Natural killer cell (primary cell): ENCODE data around the gene SPPL3. TPM values are rescaled to one million over a fixed set of nuclear protein-coding genes. Genes with fewer than 3 reads are reported as not detected.

Experiments used
- ATAC-seq, 3 donors: fragments of 150-1000 bp in 2 of 3; fragments of 200-7000 bp in 1 of 3; cut with Tn5 transposase; 1 replicate in 1 of 3; 2 replicates in 2 of 3; pipeline ENCODE4 v1.10.0; 2021; ENCODE audit warnings: mild to moderate bottlenecking in 2 of 3, moderate library complexity in 2 of 3
- DNase-seq, 2 donors: peaks; one replicate each; pipeline versions ENCODE4 v3.0.0 to v3.0.0-alpha.2; 2013 to 2021; ENCODE audit warnings: mixed read lengths in 1 of 2
- H3K27ac ChIP-seq: one replicate; pipeline ENCODE4 v1.5.1; 2013; ENCODE audit warnings: mild to moderate bottlenecking, low read length
- H3K27me3 ChIP-seq: one replicate; pipeline ENCODE4 v1.6.1; 2013; ENCODE audit warnings: low read length; ENCODE audit not compliant: control insufficient read depth, insufficient read depth
- H3K36me3 ChIP-seq: one replicate; pipeline ENCODE4 v1.6.1; 2013; ENCODE audit warnings: low read length; ENCODE audit not compliant: control insufficient read depth, insufficient read depth
- H3K4me1 ChIP-seq: one replicate; pipeline ENCODE4 v1.6.1; 2013; ENCODE audit warnings: low read length; ENCODE audit not compliant: control insufficient read depth, insufficient read depth
- H3K4me3 ChIP-seq: one replicate; pipeline ENCODE4 v1.5.1; 2013; ENCODE audit warnings: low read length
- H3K9me3 ChIP-seq: one replicate; pipeline ENCODE4 v1.6.1; 2013; ENCODE audit warnings: low read length; ENCODE audit not compliant: control insufficient read depth, insufficient read depth
- H3K27ac Mint-ChIP-seq, 2 donors: one replicate each; pipeline ENCODE4 v1.8.0; 2022; ENCODE audit warnings: mild to moderate bottlenecking in 2 of 2, mixed read lengths in 2 of 2, moderate library complexity in 1 of 2
- H3K27me3 Mint-ChIP-seq, 2 donors: one replicate each; pipeline ENCODE4 v1.8.0; 2022; ENCODE audit warnings: low read depth in 2 of 2, mixed read lengths in 2 of 2
- H3K36me3 Mint-ChIP-seq: one replicate; pipeline ENCODE4 v1.8.0; 2022; ENCODE audit warnings: mixed read lengths
- H3K4me1 Mint-ChIP-seq, 2 donors: one replicate each; pipeline ENCODE4 v1.8.0; 2022; ENCODE audit warnings: mixed read lengths in 2 of 2
- H3K4me3 Mint-ChIP-seq: one replicate; pipeline ENCODE4 v1.8.0; 2022; ENCODE audit warnings: mild to moderate bottlenecking, moderate library complexity, mixed read lengths
- H3K9me3 Mint-ChIP-seq, 2 donors: one replicate each; pipeline ENCODE4 v1.8.0; 2022; ENCODE audit warnings: mixed read lengths in 2 of 2
- CTCF ChIP-seq: fragments of 200-600 bp; IDR thresholded peaks from one replicate; pipeline ENCODE4 v1.8.0; 2022; ENCODE audit warnings: antibody characterized with exemption
- WGBS: methylation state at CpG from one replicate; pipeline ENCODE4 v1.1.7; 2013; ENCODE audit warnings: missing lambda C conversion rate; ENCODE audit not compliant: insufficient coverage; 5-methylcytosine and 5-hydroxymethylcytosine counted together
- intact Hi-C: fragments of 100-400 bp; cut with micrococcal nuclease; formaldehyde crosslinking; loops from one replicate; pipeline ENCODE4 v1.14.2; 2022
- total RNA-seq, 4 donors: library from RNA; stranded (reverse); fragments of 120-200 nt in 1 of 4; gene quantifications; one replicate each; pipeline versions ENCODE4 v1.2.3 to v1.2.4, GENCODE V29; 2013 to 2022

The SPPL3 gene
- total RNA-seq, 3 donors from 2014 or later (not counting 1 experiment from before 2014, with no cell fraction given): 31.5 to 40.2 (median 39.9) TPM

GRCh38 chr12:120800665-120801064 lies 103.5 kb downstream of the SPPL3 start:
- Mint-ChIP-seq H3K27ac (peak overlapping the region in 1 of 2 donors; percentile 27), H3K4me3 (no peak overlapping the region), H3K36me3 (peaks cover 12% of the 10 kb centered on the region), H3K4me1 (peaks cover 37 to 54% of the 10 kb centered on the region in 2 donors), H3K9me3 (peaks cover 2 to 3% of the 10 kb centered on the region in 2 donors), H3K27me3 (no peaks in the 10 kb centered on the region)
- peaks cover 4% of the 10 kb centered on the region for H3K9me3 ChIP-seq
- intact Hi-C loops: no loop called here
- no peaks in the 10 kb centered on the region for H3K36me3 ChIP-seq
- no peaks in the 10 kb centered on the region for H3K27me3 ChIP-seq
- ATAC-seq (no peak), DNase-seq (no peak)
- no peak overlapping the region for H3K4me3 ChIP-seq
- no peak overlapping the region for H3K27ac ChIP-seq
- H3K4me1 ChIP-seq: peaks cover 3% of the 10 kb centered on the region
- no peak for TF ChIP-seq CTCF

GRCh38 chr12:120799243-120800045 lies 104.7 kb downstream of the SPPL3 start:
- Histone ChIP-seq H3K9me3 (peaks cover 7% of the 10 kb centered on the region), H3K4me1 (peaks cover 3% of the 10 kb centered on the region), H3K27ac (no peak overlapping the region), H3K36me3 (no peaks in the 10 kb centered on the region), H3K27me3 (no peaks in the 10 kb centered on the region), H3K4me3 (no peak overlapping the region)
- Mint-ChIP-seq H3K27me3 (no peaks in the 10 kb centered on the region), H3K36me3 (peaks cover 22% of the 10 kb centered on the region), H3K9me3 (peaks cover 4 to 7% of the 10 kb centered on the region in 2 donors), H3K27ac (no peak overlapping the region), H3K4me3 (no peak overlapping the region), H3K4me1 (peaks cover 34 to 53% of the 10 kb centered on the region in 2 donors)
- ATAC-seq (no peak), DNase-seq (no peak)
- intact Hi-C loops: no loop called here
- no peak for TF ChIP-seq CTCF
- WGBS: 55% methylated on average over 3 of the region's 3 CpGs

- Mint-ChIP-seq H3K4me1 (peaks cover 28 to 45% of the 10 kb centered on the region in 2 donors), H3K4me3 (no peak overlapping the region), H3K36me3 (peaks cover 22% of the 10 kb centered on the region), H3K27me3 (no peaks in the 10 kb centered on the region), H3K27ac (no peak overlapping the region), H3K9me3 (peaks cover 4 to 12% of the 10 kb centered on the region in 2 donors)
- H3K9me3 ChIP-seq: peaks cover 7% of the 10 kb centered on the region
- DNase-seq: no peak
- WGBS: 100% methylated on average over 2 of the region's 4 CpGs
- no peak for TF ChIP-seq CTCF
- no peak overlapping the region for H3K27ac ChIP-seq
- intact Hi-C loops: no loop called here
- no peaks in the 10 kb centered on the region for H3K36me3 ChIP-seq
- H3K27me3 ChIP-seq: no peaks in the 10 kb centered on the region
- peaks cover 3% of the 10 kb centered on the region for H3K4me1 ChIP-seq
- H3K4me3 ChIP-seq: no peak overlapping the region
- no peak for ATAC-seq
These were observed 105.5 kb downstream of the SPPL3 start for GRCh38 chr12:120798696-120799095.
